Lower leg skin (tissue), 3 donors: ENCODE results near the gene ZNF232.

Experiments used
- POLR2A ChIP-seq, 2 donors: fragments of 450-650 bp; IDR thresholded peaks; one replicate each; pipeline ENCODE4 v1.6.1; 2016 to 2017; ENCODE audit warnings: antibody characterized with exemption in 2 of 2, mild to moderate bottlenecking in 1 of 2, moderate library complexity in 1 of 2
- TF ChIP-seq, protein P1 (sequence below), 3 donors: fragments of 450-650 bp; IDR thresholded peaks; one replicate each; pipeline ENCODE4 v1.5.1; 2016; ENCODE audit warnings: antibody characterized with exemption in 3 of 3, mild to moderate bottlenecking in 3 of 3, moderate library complexity in 2 of 3

DNA sequence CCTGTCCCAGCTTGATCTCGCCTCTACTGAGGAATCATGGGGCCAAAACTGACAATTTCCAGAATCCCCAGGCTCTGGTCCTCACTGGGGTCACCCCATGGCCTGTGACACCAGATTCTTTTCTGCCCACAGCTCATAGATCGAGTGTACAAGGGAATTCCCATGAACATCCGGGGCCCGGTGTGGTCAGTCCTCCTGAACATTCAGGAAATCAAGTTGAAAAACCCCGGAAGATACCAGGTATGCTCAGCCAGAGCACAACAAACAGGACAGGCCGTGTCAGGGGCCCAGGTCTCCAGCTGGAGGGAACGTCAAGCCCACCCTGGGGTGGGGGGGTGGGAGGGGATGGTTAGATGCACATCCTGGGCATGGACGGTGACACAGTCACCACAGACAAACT, 21.6 kb upstream of the ZNF232 start:
- TF ChIP-seq, protein P1, sequence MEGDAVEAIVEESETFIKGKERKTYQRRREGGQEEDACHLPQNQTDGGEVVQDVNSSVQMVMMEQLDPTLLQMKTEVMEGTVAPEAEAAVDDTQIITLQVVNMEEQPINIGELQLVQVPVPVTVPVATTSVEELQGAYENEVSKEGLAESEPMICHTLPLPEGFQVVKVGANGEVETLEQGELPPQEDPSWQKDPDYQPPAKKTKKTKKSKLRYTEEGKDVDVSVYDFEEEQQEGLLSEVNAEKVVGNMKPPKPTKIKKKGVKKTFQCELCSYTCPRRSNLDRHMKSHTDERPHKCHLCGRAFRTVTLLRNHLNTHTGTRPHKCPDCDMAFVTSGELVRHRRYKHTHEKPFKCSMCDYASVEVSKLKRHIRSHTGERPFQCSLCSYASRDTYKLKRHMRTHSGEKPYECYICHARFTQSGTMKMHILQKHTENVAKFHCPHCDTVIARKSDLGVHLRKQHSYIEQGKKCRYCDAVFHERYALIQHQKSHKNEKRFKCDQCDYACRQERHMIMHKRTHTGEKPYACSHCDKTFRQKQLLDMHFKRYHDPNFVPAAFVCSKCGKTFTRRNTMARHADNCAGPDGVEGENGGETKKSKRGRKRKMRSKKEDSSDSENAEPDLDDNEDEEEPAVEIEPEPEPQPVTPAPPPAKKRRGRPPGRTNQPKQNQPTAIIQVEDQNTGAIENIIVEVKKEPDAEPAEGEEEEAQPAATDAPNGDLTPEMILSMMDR (IDR thresholded peaks at IDR 0.05) = no peak
- TF ChIP-seq POLR2A (IDR thresholded peaks at IDR 0.05) = no peak
